Fibroblast of villous mesenchyme (primary cell): ENCODE measurements around the gene APEX1. TPM values are rescaled to one million over a fixed set of nuclear protein-coding genes. Genes with fewer than 3 reads are reported as not detected.

Experiments
- DNase-seq: peaks from one replicate; pipeline ENCODE4 v3.0.0-alpha.2; 2010; ENCODE audit warnings: low read depth
- H3K4me3 ChIP-seq: 2 replicates; pipeline ENCODE4 v1.5.1; 2011; ENCODE audit warnings: low read depth, mild to moderate bottlenecking, low read length
- CTCF ChIP-seq: IDR thresholded peaks from 2 replicates; pipeline ENCODE4 v1.5.1; 2012; ENCODE audit warnings: low read depth, mild to moderate bottlenecking, low read length; ENCODE audit not compliant: insufficient read depth
- total RNA-seq: library from RNA; depleted of rRNA; stranded (reverse); fragments of >200 nt; gene quantifications from 2 replicates; pipeline ENCODE4 v1.2.3, GENCODE V29; 2012

APEX1 gene
- total RNA-seq, 1 donor: 34.1 TPM

- no peak for TF ChIP-seq CTCF
- no peak for DNase-seq
- H3K4me3 ChIP-seq: no peak overlapping the region
These were observed 38.8 kb upstream of the APEX1 start for GRCh38 chr14:20416223-20416622.

DNA sequence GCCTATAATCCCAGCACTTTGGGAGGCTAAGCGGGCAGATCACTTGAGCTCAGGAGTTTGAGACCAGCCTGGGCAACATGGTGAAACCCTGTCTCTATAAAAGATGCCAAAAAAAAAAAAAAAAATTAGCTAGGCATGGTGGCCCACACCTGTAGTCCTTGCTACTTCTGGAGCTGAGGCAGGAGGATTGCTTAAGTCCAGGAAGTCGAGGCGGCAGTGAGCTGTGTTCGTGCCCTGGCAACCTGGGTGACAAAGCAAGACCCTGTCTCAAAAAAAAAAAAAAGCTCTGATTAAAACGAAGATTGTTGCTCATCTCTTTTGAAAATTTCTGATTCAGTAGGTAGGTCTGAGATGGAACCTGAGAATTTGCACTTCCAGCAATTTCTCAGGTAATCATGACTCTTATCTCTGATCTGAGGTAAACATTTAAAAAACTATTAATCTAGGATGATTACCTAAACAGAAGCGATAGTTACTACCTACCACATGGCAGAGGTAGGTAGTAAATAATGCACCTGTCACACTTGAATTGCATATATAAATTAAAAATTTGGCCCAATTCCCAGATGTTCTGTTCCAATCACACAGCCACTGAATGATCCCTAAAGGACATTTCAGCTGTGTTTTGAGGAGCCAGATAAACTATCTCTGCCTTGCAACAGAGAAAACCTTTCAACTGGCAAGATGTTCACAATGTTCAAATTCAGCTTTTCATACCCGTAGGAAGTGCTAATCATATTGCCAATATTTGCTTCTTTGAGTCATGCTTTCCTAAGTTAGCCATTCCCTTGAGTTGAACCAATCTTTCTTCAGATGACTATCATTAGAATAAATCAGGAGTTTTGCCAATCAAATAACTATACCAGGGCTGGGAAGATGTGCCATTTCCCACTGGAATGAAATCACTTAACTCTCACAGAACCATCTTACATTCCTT is 37.5 kb upstream of the APEX1 start:
- DNase-seq: no peak
- TF ChIP-seq CTCF: no peak
- no peak overlapping the region for H3K4me3 ChIP-seq

DNA sequence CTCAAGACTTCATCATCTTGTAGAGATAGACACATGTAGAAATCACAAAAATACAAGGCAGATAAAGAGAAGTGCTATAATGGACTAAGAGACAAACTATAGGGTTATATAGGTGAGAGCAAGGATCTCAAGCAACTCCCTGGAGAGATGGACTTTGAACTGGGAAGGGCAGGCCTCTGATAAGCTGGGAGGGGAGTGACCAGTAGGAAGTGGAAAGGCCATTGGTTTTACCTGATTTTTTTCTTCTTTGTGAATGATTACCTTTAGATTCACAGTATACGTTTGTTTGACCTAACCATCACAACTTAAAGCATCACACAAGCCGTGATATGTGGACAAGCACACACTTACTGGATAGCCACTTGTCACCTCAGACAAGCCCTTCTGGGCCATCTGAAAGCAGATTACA is 36.5 kb upstream of the APEX1 start:
- no peak overlapping the region for H3K4me3 ChIP-seq
- TF ChIP-seq CTCF: no peak
- no peak for DNase-seq

GRCh38 chr14:20419419-20419818 is 35.6 kb upstream of the APEX1 start:
- no peak for DNase-seq
- TF ChIP-seq CTCF: no peak
- no peak overlapping the region for H3K4me3 ChIP-seq

GRCh38 chr14:20421267-20421666 is 33.8 kb upstream of the APEX1 start:
- no peak overlapping the region for H3K4me3 ChIP-seq
- no peak for DNase-seq
- no peak for TF ChIP-seq CTCF

GRCh38 chr14:20422886-20423285 is 32.1 kb upstream of the APEX1 start:
- no peak overlapping the region for H3K4me3 ChIP-seq
- DNase-seq: no peak
- TF ChIP-seq CTCF: no peak

DNA sequence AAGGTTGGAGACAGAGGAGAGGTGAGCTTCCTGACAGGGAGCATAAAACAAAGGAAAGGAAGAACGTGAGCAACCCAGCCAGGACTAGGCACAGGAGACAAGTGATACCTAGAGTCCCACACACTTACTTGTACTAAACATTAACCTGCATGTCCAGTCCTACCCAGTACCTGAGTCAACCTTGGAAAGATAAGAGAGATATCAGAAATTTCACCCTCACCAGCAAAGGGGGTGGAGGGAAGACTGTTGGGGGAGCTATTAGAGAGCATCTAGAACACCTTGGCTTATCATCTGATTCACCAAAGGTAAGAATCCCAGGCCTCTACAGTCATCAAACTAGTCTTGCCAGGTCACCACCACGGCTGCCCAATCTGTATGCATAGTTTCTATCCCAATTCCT is 30.2 kb upstream of the APEX1 start:
- H3K4me3 ChIP-seq: no peak overlapping the region
- no peak for TF ChIP-seq CTCF
- DNase-seq: no peak
